Measurements from ENCODE around the gene RBBP8. TPM values are rescaled to one million over a fixed set of nuclear protein-coding genes. Genes with fewer than 3 reads are reported as not detected.

Gene RBBP8
- total RNA-seq, 2 experiments from 2014 or later: 1.2 to 2.5 TPM

- Histone ChIP-seq H3K36me3 (ENCODE audit: insufficient read depth, low read length) (no peaks in the 10 kb centered on the region), H3K4me1 (ENCODE audit: insufficient read depth, low read length) (no peaks in the 10 kb centered on the region), H3K27ac (ENCODE audit: low read depth in 1 of 2, low read length in 2 of 2) (no peak overlapping the region), H3K27me3 (ENCODE audit: control insufficient read depth in 1 of 2, insufficient read depth in 2 of 2, low read length in 2 of 2) (no peaks in the 10 kb centered on the region), H3K9me3 (ENCODE audit: control insufficient read depth in 1 of 2, insufficient read depth in 1 of 2, low read length in 2 of 2) (peaks cover 0 to 4% of the 10 kb centered on the region in 2 experiments), H3K4me3 (ENCODE audit: low read length) (no peak overlapping the region)
- H3K36me3 Mint-ChIP-seq (ENCODE audit: low read depth): no peaks in the 10 kb centered on the region
- no peak for DNase-seq
- no peak for TF ChIP-seq CTCF (IDR thresholded peaks at IDR 0.05)
- CTCF ChIA-PET: no interaction called here
- no peak overlapping the region for H3K4me3 Mint-ChIP-seq
- POLR2A ChIA-PET: no interaction called here
- no peaks in the 10 kb centered on the region for H3K9me3 Mint-ChIP-seq
- no peak overlapping the region for H3K27ac Mint-ChIP-seq
- intact Hi-C loops (cut with DNase I, micrococcal nuclease): no loop called here
- peaks cover 6% of the 10 kb centered on the region for H3K4me1 Mint-ChIP-seq (ENCODE audit: low read depth)
- no peak for ATAC-seq (ENCODE audit: poor library complexity)
- no peaks in the 10 kb centered on the region for H3K27me3 Mint-ChIP-seq
These were observed 23.1 kb downstream of the RBBP8 start for GRCh38 chr18:22956226-22956625.

- no peak for TF ChIP-seq CTCF (IDR thresholded peaks at IDR 0.05)
- Histone ChIP-seq H3K27me3 (ENCODE audit: control insufficient read depth in 1 of 2, insufficient read depth in 2 of 2, low read length in 2 of 2) (no peaks in the 10 kb centered on the region), H3K9me3 (ENCODE audit: control insufficient read depth in 1 of 2, insufficient read depth in 1 of 2, low read length in 2 of 2) (no peaks in the 10 kb centered on the region), H3K4me3 (ENCODE audit: low read length) (no peak overlapping the region), H3K27ac (ENCODE audit: low read depth in 1 of 2, low read length in 2 of 2) (no peak overlapping the region), H3K36me3 (ENCODE audit: insufficient read depth, low read length) (no peaks in the 10 kb centered on the region), H3K4me1 (ENCODE audit: insufficient read depth, low read length) (no peaks in the 10 kb centered on the region)
- ChIA-PET CTCF (no interaction called here), POLR2A (interaction anchor here (0.8 kb wide), 1 partner anchor 28 kb away, joined by 3 read pairs; the partner anchor contains the start of gene RBBP8)
- no peaks in the 10 kb centered on the region for H3K9me3 Mint-ChIP-seq
- H3K27me3 Mint-ChIP-seq: no peaks in the 10 kb centered on the region
- H3K27ac Mint-ChIP-seq: no peak overlapping the region
- ATAC-seq (ENCODE audit: poor library complexity) (no peak), DNase-seq (no peak)
- intact Hi-C loops (cut with DNase I, micrococcal nuclease): no loop called here
- H3K36me3 Mint-ChIP-seq (ENCODE audit: low read depth): no peaks in the 10 kb centered on the region
- H3K4me3 Mint-ChIP-seq: no peak overlapping the region
- no peaks in the 10 kb centered on the region for H3K4me1 Mint-ChIP-seq (ENCODE audit: low read depth)
These were observed 28.0 kb downstream of the RBBP8 start for GRCh38 chr18:22961156-22961555.

GRCh38 chr18:22962004-22962403 lies 28.9 kb downstream of the RBBP8 start:
- TF ChIP-seq CTCF (IDR thresholded peaks at IDR 0.05): no peak
- POLR2A ChIA-PET: no interaction called here
- H3K4me3 Mint-ChIP-seq: no peak overlapping the region
- H3K27me3 Mint-ChIP-seq: no peaks in the 10 kb centered on the region
- no peak overlapping the region for H3K27ac Mint-ChIP-seq
- Histone ChIP-seq H3K4me3 (ENCODE audit: low read length) (no peak overlapping the region), H3K9me3 (ENCODE audit: control insufficient read depth in 1 of 2, insufficient read depth in 1 of 2, low read length in 2 of 2) (no peaks in the 10 kb centered on the region), H3K4me1 (ENCODE audit: insufficient read depth, low read length) (no peaks in the 10 kb centered on the region), H3K27me3 (ENCODE audit: control insufficient read depth in 1 of 2, insufficient read depth in 2 of 2, low read length in 2 of 2) (no peaks in the 10 kb centered on the region), H3K27ac (ENCODE audit: low read depth in 1 of 2, low read length in 2 of 2) (no peak overlapping the region), H3K36me3 (ENCODE audit: insufficient read depth, low read length) (no peaks in the 10 kb centered on the region)
- no peaks in the 10 kb centered on the region for H3K9me3 Mint-ChIP-seq
- intact Hi-C loops (cut with DNase I, micrococcal nuclease): no loop called here
- CTCF ChIA-PET: no interaction called here
- H3K4me1 Mint-ChIP-seq (ENCODE audit: low read depth): no peaks in the 10 kb centered on the region
- ATAC-seq (ENCODE audit: poor library complexity) (no peak), DNase-seq (no peak)
- H3K36me3 Mint-ChIP-seq (ENCODE audit: low read depth): no peaks in the 10 kb centered on the region

All from CD4-positive, alpha-beta T cell (primary cell).